H1 (cell line): ENCODE data around the gene COMP. TPM values are rescaled to one million over a fixed set of nuclear protein-coding genes. Genes with fewer than 3 reads are reported as not detected.

Source experiments
- POU5F1 ChIP-seq: IDR thresholded peaks from 2 replicates; pipeline ENCODE4 v1.6.1; 2011; ENCODE audit warnings: low read depth, mild to moderate bottlenecking, low read length, moderate library complexity
- RXRA ChIP-seq: IDR thresholded peaks from 2 replicates; pipeline ENCODE4 v1.6.1; 2011; ENCODE audit warnings: low read depth, mild to moderate bottlenecking, low read length, moderate library complexity; ENCODE audit not compliant: insufficient read depth
- polyA plus RNA-seq, 7 experiments: library from polyadenylated mRNA; depleted of rRNA in 3 of 7; stranded (reverse) in 5 of 7; unstranded in 2 of 7; fragments of >200 nt in 5 of 7; fragments of 200-250 nt in 2 of 7; gene quantifications; 1 replicate in 5 of 7; 2 replicates in 1 of 7; 4 replicates in 1 of 7; pipeline versions ENCODE4 v1.2.1 to v1.2.3, GENCODE V29; 2011 to 2013; ENCODE audit warnings: missing spikeins in 2 of 7, mixed read lengths in 2 of 7
- total RNA-seq: library from RNA; stranded (reverse); fragmentation: NEBNext Ultra II Directional; extraction: Animal tissue kit (Norgen Biotek cat#: 25700); gene quantifications from 2 replicates; pipeline ENCODE4 v1.2.1, GENCODE V29; 2021

Gene COMP
- total and polyA plus RNA-seq, 2 of the 8 experiments (the other 6 are each of a cell fraction or from before 2014, with no cell fraction given), result 0.17 TPM

DNA sequence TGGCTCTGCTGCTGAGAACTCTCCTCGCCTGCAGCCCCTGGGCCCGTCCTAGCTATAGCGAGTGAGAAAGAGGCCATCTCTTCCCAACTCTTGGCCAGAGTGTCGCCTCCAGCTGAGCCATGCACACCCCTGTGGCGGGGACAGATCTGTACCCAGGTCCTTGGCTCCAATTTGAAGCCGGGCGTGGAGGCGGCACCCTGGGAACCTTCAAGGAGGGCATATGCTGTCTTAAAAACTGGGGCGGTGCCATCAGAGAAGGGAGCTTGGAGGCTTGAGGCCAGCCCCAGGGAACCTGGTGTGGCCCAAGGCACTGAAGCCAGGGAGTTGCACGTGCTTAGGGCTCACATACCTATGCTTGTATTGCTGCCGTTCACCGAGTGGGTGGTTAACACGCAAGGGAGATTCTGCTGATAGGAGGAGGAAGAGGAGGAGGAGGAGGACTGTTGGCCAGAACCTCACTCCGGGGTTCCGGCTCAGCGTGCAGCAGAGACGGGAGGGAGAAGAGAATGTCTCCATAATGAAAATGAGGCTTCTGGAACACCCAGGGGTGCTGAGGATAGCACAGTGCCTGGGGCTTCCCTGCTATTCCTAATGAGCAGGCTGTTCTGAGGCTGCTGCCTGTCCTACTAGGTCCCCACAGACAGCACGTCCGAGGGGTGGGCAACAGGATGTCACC is 40.7 kb downstream of the COMP start (continued):
- TF ChIP-seq RXRA, result no peak
- TF ChIP-seq POU5F1, result no peak
